Eye (tissue), 1 donor: Measurements from ENCODE around the gene PLEKHG4B.
"Not testable (repeated sequence)": the region's sequence is repeated elsewhere in the genome, so short reads cannot be mapped to it uniquely, and the experiment has no call there.

ENCODE experiments used
- DNase-seq: peaks from one replicate; pipeline ENCODE4 v3.0.0-alpha.2; 2015

The PLEKHG4B gene

GRCh38 chr5:91556-92263 is at the start of gene PLEKHG4B:
Gene PLEKHG4B (plus strand): TSS chr5:92168. CDS start chr5:92232, 64 bp downstream.
- peak; percentile 87 for DNase-seq

GRCh38 chr5:42250-42649 is 49.7 kb upstream of the PLEKHG4B start:
- DNase-seq, result peak; percentile 43

- DNase-seq, result no peak
These were observed 43.8 kb upstream of the PLEKHG4B start for GRCh38 chr5:48192-48591.

GRCh38 chr5:49530-49929 is 42.4 kb upstream of the PLEKHG4B start:
- DNase-seq, result not testable (repeated sequence)

GRCh38 chr5:49953-50544 is 41.9 kb upstream of the PLEKHG4B start:
- no peak for DNase-seq

- no peak for DNase-seq
These were observed 41.1 kb upstream of the PLEKHG4B start for GRCh38 chr5:50724-51499.

GRCh38 chr5:51500-51823 is 40.5 kb upstream of the PLEKHG4B start:
- DNase-seq, result no peak

- peak; percentile 81 for DNase-seq
These were observed 38.4 kb upstream of the PLEKHG4B start for GRCh38 chr5:53381-54174.

- no peak for DNase-seq
These were observed 37.7 kb upstream of the PLEKHG4B start for GRCh38 chr5:54175-54730.

GRCh38 chr5:54876-55569 is 36.9 kb upstream of the PLEKHG4B start:
- DNase-seq, result no peak

GRCh38 chr5:56561-57290 is 35.2 kb upstream of the PLEKHG4B start:
- peak; percentile 77 for DNase-seq

- DNase-seq, result not testable (repeated sequence)
These were observed 31.7 kb upstream of the PLEKHG4B start for GRCh38 chr5:60250-60649.

GRCh38 chr5:70440-70839 is 21.5 kb upstream of the PLEKHG4B start:
- DNase-seq, result no peak

GRCh38 chr5:72316-73180 is 19.4 kb upstream of the PLEKHG4B start:
- not testable (repeated sequence) for DNase-seq

GRCh38 chr5:73181-73447 is 18.9 kb upstream of the PLEKHG4B start:
- not testable (repeated sequence) for DNase-seq

- no peak for DNase-seq
These were observed 18.0 kb upstream of the PLEKHG4B start for GRCh38 chr5:73768-74502.

- no peak for DNase-seq
These were observed 17.4 kb upstream of the PLEKHG4B start for GRCh38 chr5:74503-75109.

GRCh38 chr5:75331-76320 is 16.3 kb upstream of the PLEKHG4B start:
- DNase-seq, result peak; percentile 8
